HUES64 (cell line): Measurements from ENCODE around the gene RMDN2.

Experiments used
- H3K27ac ChIP-seq: 2 replicates; pipeline ENCODE4 v1.7.0; 2013; ENCODE audit warnings: low read depth, low read length, inconsistent platforms
- H3K27me3 ChIP-seq: 2 replicates; pipeline ENCODE4 v1.6.1; 2013; ENCODE audit warnings: mild to moderate bottlenecking, low read length; ENCODE audit not compliant: insufficient read depth
- H3K36me3 ChIP-seq: 2 replicates; pipeline ENCODE4 v1.6.1; 2013; ENCODE audit warnings: mild to moderate bottlenecking, low read length; ENCODE audit not compliant: insufficient read depth
- H3K4me1 ChIP-seq: 2 replicates; pipeline ENCODE4 v1.6.1; 2013; ENCODE audit warnings: mild to moderate bottlenecking, low read length, moderate library complexity; ENCODE audit not compliant: insufficient read depth
- H3K4me3 ChIP-seq: 2 replicates; pipeline ENCODE4 v1.5.1; 2013; ENCODE audit warnings: mild to moderate bottlenecking, low read length, moderate library complexity
- H3K9ac ChIP-seq: 2 replicates; pipeline ENCODE4 v1.6.1; 2013; ENCODE audit warnings: mild to moderate bottlenecking, low read depth, low read length
- H3K9me3 ChIP-seq: 2 replicates; pipeline ENCODE4 v1.6.1; 2013; ENCODE audit warnings: low read depth, low read length; ENCODE audit not compliant: insufficient read depth
- WGBS: fragments of 150-250, 120-280 bp; methylation state at CpG from one replicate; pipeline ENCODE4 v1.1.7; 2013; ENCODE audit warnings: missing lambda C conversion rate; 5-methylcytosine and 5-hydroxymethylcytosine counted together

Gene RMDN2

GRCh38 chr2:38028829-38029228 is 103.7 kb downstream of the RMDN2 start:
- no peak overlapping the region for H3K9ac ChIP-seq
- H3K4me1 ChIP-seq: 0 out of 2 replicates have a peak, but pooled peaks cover 3% of the 10 kb centered on the region
- H3K9me3 ChIP-seq: no peaks in the 10 kb centered on the region
- WGBS: 91% methylated on average over 4 of the region's 4 CpGs
- no peak overlapping the region for H3K27ac ChIP-seq
- H3K4me3 ChIP-seq: no peak overlapping the region
- H3K27me3 ChIP-seq: no peaks in the 10 kb centered on the region
- H3K36me3 ChIP-seq: no peaks in the 10 kb centered on the region

DNA sequence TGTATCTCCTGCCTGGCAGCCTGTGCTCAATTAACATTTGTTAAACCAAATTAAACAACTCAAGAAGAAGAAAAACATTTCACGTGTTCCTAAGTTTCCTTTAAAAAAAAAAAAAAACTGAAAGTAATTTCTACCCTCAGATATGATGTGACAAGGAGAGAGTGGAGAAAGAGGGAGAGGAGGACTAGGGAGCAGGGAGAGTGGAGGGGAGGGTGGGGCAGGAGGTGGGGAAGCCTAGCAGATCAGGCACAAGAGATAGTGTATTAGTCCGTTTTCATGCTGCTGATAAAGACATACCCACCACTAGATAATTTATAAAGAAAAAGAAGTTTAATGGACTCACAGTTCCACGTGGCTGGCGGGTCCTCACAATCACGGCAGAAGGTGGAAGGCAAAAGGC is 104.4 kb downstream of the RMDN2 start:
- 79% methylated on average over 3 of the region's 5 CpGs for WGBS
- Histone ChIP-seq H3K4me3 (no peak overlapping the region), H3K4me1 (0 out of 2 replicates have a peak, but pooled peaks cover 3% of the 10 kb centered on the region), H3K27me3 (no peaks in the 10 kb centered on the region), H3K27ac (no peak overlapping the region), H3K36me3 (no peaks in the 10 kb centered on the region), H3K9me3 (no peaks in the 10 kb centered on the region), H3K9ac (no peak overlapping the region)

- H3K4me3 ChIP-seq: no peak overlapping the region
- H3K9me3 ChIP-seq: no peaks in the 10 kb centered on the region
- no peak overlapping the region for H3K27ac ChIP-seq
- no peak overlapping the region for H3K9ac ChIP-seq
- no peaks in the 10 kb centered on the region for H3K27me3 ChIP-seq
- no peaks in the 10 kb centered on the region for H3K36me3 ChIP-seq
- 80% methylated on average over 1 of the region's 1 CpG for WGBS
- 0 out of 2 replicates have a peak, but pooled peaks cover 3% of the 10 kb centered on the region for H3K4me1 ChIP-seq
Observed at GRCh38 chr2:38030635-38031355, 105.7 kb downstream of the RMDN2 start.

GRCh38 chr2:38032946-38033345 is 107.9 kb downstream of the RMDN2 start:
- peaks cover 4% of the 10 kb centered on the region; the same call in 1 of the 2 replicates for H3K27me3 ChIP-seq
- WGBS: 93% methylated on average over 2 of the region's 2 CpGs
- H3K9ac ChIP-seq: no peak overlapping the region
- no peak overlapping the region for H3K4me3 ChIP-seq
- 0 out of 2 replicates have a peak, but pooled peaks cover 3% of the 10 kb centered on the region for H3K4me1 ChIP-seq
- H3K27ac ChIP-seq: no peak overlapping the region
- no peaks in the 10 kb centered on the region for H3K9me3 ChIP-seq
- H3K36me3 ChIP-seq: no peaks in the 10 kb centered on the region

DNA sequence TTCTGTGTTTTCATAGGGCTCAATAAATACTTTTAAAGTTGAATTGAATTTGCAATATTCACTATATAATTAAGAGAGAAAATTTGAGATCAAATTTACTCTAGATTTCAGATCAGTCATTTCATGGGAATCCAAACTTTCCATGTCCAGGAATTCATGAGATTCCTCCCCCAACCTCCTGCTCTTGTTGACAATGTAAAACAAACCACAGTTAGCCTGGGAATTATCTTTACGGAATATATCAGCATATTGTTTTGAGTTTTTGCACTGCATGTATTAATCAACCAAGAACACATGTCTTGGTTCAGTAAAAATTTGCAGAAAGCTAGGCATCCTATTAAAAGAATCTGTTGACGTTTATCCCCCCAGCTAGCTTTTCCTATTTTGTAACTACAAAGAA is 108.6 kb downstream of the RMDN2 start:
- H3K4me3 ChIP-seq: no peak overlapping the region
- H3K9ac ChIP-seq: no peak overlapping the region
- peaks cover 4% of the 10 kb centered on the region; the same call in 1 of the 2 replicates for H3K27me3 ChIP-seq
- no peaks in the 10 kb centered on the region for H3K9me3 ChIP-seq
- H3K4me1 ChIP-seq: 0 out of 2 replicates have a peak, but pooled peaks cover 3% of the 10 kb centered on the region
- H3K36me3 ChIP-seq: no peaks in the 10 kb centered on the region
- WGBS: 83% methylated on average over 2 of the region's 2 CpGs
- no peak overlapping the region for H3K27ac ChIP-seq

DNA sequence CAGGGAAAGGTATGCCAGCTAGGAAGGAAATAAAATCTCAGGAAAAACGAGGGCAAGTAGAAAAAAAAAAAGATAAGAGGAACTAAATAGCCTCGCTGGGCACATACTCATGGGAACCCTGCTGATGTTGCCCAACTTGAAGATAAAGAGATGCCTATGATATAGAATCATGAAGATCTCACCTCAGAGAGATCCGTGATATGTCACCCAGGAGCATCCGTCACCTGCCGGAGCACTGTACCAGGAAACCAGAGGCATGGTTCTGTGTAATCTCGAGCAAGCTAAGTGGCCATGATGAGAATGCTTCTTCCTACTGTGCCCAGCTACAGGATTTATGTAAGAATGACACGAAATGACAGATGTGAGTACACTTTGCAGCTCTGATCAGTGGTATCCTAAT is 110.9 kb downstream of the RMDN2 start:
- Histone ChIP-seq H3K36me3 (no peaks in the 10 kb centered on the region), H3K4me3 (no peak overlapping the region), H3K27ac (no peak overlapping the region), H3K27me3 (peaks cover 4% of the 10 kb centered on the region; the same call in 1 of the 2 replicates), H3K9ac (no peak overlapping the region), H3K9me3 (no peaks in the 10 kb centered on the region), H3K4me1 (no peaks in the 10 kb centered on the region)
- WGBS: 92% methylated on average over 7 of the region's 7 CpGs

DNA sequence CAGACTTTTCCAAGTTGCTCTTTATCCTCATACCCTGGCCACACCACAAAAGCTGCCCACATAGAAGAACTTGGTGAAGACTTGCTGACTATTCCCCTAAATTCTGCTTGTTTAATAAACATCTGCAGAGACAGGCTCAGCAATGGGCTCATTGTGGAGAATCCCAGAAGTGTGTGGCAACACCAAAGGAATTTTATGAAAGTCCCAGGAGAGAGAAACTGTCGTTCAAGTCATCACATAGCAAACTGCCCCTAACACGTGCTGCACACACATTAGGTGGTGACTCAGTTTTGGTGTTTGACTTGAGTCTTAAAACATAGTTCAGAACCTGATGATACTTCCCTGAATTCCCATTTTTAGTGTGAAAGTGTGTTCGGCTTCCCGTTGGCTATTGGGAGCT is 112.2 kb downstream of the RMDN2 start:
- Histone ChIP-seq H3K4me1 (no peaks in the 10 kb centered on the region), H3K9ac (no peak overlapping the region), H3K9me3 (no peaks in the 10 kb centered on the region), H3K36me3 (no peaks in the 10 kb centered on the region), H3K27me3 (peaks cover 4% of the 10 kb centered on the region; the same call in 1 of the 2 replicates), H3K4me3 (no peak overlapping the region), H3K27ac (no peak overlapping the region)
- WGBS: 95% methylated on average over 4 of the region's 4 CpGs

- WGBS: 85% methylated on average over 38 of the region's 38 CpGs
- Histone ChIP-seq H3K4me3 (peak overlapping the region; percentile 35), H3K9ac (peak overlapping the region; percentile 17; the same call in 1 of the 2 replicates), H3K27ac (no peak overlapping the region), H3K9me3 (no peaks in the 10 kb centered on the region), H3K4me1 (no peaks in the 10 kb centered on the region), H3K27me3 (peaks cover 4% of the 10 kb centered on the region; the same call in 1 of the 2 replicates), H3K36me3 (no peaks in the 10 kb centered on the region)
Observed at GRCh38 chr2:38037757-38038621, 112.9 kb downstream of the RMDN2 start.

DNA sequence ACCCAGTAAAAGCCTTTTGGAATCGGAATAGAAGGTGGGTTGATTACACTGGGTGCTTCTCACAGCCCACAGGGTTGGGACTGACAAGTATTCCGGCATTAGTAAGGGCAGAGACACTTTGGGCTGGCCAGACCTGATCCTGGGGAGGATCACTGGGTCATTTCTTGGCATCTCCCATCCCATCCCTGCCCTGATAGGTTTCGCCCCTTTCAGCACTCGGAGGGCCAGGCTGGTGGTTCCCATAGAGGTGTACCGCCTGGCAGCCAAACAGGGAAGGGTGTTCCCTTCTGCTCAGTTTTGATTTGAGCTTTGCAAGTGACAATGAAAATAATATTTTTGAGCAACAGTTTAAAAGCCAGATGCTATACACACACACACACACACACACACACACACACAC is 113.6 kb downstream of the RMDN2 start:
- no peak overlapping the region for H3K27ac ChIP-seq
- H3K4me1 ChIP-seq: no peaks in the 10 kb centered on the region
- no peak overlapping the region for H3K4me3 ChIP-seq
- H3K27me3 ChIP-seq: peaks cover 4% of the 10 kb centered on the region; the same call in 1 of the 2 replicates
- no peaks in the 10 kb centered on the region for H3K36me3 ChIP-seq
- H3K9me3 ChIP-seq: no peaks in the 10 kb centered on the region
- H3K9ac ChIP-seq: no peak overlapping the region
- 97% methylated on average over 5 of the region's 5 CpGs for WGBS

- Histone ChIP-seq H3K4me1 (peaks cover 5% of the 10 kb centered on the region), H3K9ac (no peak overlapping the region), H3K27me3 (peaks cover 4% of the 10 kb centered on the region; the same call in 1 of the 2 replicates), H3K36me3 (no peaks in the 10 kb centered on the region), H3K4me3 (no peak overlapping the region), H3K9me3 (no peaks in the 10 kb centered on the region), H3K27ac (no peak overlapping the region)
- WGBS: 90% methylated on average over 9 of the region's 9 CpGs
Observed at GRCh38 chr2:38039121-38039910, 114.2 kb downstream of the RMDN2 start.
